AG10803 (cell line): ENCODE measurements around the gene TIMM29.
A peak's percentile ranks its signal among the peaks of the same experiment; 100 is the strongest.

ENCODE experiments used
- DNase-seq: peaks from one replicate; pipeline ENCODE4 v3.0.0; 2010; ENCODE audit warnings: low read depth
- H3K4me3 ChIP-seq: 2 replicates; pipeline ENCODE4 v1.5.1; 2011; ENCODE audit warnings: mild to moderate bottlenecking, low read length, control low read depth
- CTCF ChIP-seq: conservative IDR thresholded peaks from 2 replicates; pipeline ENCODE4 v1.5.1; 2011; ENCODE audit warnings: mild to moderate bottlenecking, low read length, control low read depth, inconsistent platforms

The TIMM29 gene

GRCh38 chr19:10888421-10888866, 40.2 kb upstream of the TIMM29 start:
- no peak for TF ChIP-seq CTCF
- no peak overlapping the region for H3K4me3 ChIP-seq
- no peak for DNase-seq

GRCh38 chr19:10889880-10890279, 38.7 kb upstream of the TIMM29 start:
- no peak overlapping the region for H3K4me3 ChIP-seq
- DNase-seq = no peak
- TF ChIP-seq CTCF = no peak

GRCh38 chr19:10891405-10892086, 37.1 kb upstream of the TIMM29 start:
- H3K4me3 ChIP-seq = no peak overlapping the region
- TF ChIP-seq CTCF = no peak
- DNase-seq = no peak

- H3K4me3 ChIP-seq = no peak overlapping the region
- no peak for DNase-seq
- no peak for TF ChIP-seq CTCF
Observed at GRCh38 chr19:10892256-10892655, 36.4 kb upstream of the TIMM29 start.

GRCh38 chr19:10894911-10895213, 33.7 kb upstream of the TIMM29 start:
- H3K4me3 ChIP-seq = no peak overlapping the region
- TF ChIP-seq CTCF = no peak
- no peak for DNase-seq

GRCh38 chr19:10895363-10895762, 33.2 kb upstream of the TIMM29 start:
- no peak for TF ChIP-seq CTCF
- no peak for DNase-seq
- no peak overlapping the region for H3K4me3 ChIP-seq

- no peak overlapping the region for H3K4me3 ChIP-seq
- TF ChIP-seq CTCF = peak; percentile 7; the same call in 1 of the 2 replicates
- no peak for DNase-seq
Observed at GRCh38 chr19:10895920-10896319, 32.7 kb upstream of the TIMM29 start.
